Right lobe of liver (tissue), 4 donors: ENCODE results near the gene MEGF10.
"Not testable (repeated sequence)": the region's sequence is repeated elsewhere in the genome, so short reads cannot be mapped to it uniquely, and the experiment has no call there.

ENCODE experiments used
- CTCF ChIP-seq, 4 donors: fragments of 200-600 bp in 3 of 4; fragments of 450-650 bp in 1 of 4; IDR thresholded peaks; one replicate each; pipeline versions ENCODE4 v1.5.1 to v1.8.0; 2016 to 2022; ENCODE audit warnings: antibody characterized with exemption in 4 of 4, mild to moderate bottlenecking in 2 of 4
- POLR2A ChIP-seq: fragments of 450-650 bp; IDR thresholded peaks from one replicate; pipeline ENCODE4 v1.6.1; 2017; ENCODE audit warnings: antibody characterized with exemption, mild to moderate bottlenecking
- donor health status: DM: no; HTN: no; CAD: no.
- donor health status: DM: no; HTN: no; CAD: no.
- donor health status: DM: no; HTN: yes; CAD: no.

DNA sequence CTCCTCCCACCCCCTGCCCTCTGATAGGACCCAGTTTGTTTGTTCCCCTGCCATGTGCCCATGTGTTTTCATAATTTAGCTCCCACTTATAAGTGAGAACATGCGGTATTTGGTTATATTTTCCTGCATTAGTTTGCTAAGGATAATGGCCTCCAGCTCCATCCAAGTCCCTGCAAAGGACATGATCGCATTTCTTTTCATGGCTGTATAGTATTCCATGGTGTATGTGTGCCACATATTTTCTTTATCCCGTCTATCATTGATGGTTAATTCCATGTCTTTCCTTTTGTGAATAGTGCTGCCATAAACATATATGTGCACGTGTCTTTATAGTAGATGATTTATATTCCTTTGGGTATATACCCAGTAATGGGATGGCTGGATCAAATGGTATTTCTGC is 19.9 kb upstream of the MEGF10 start:
- TF ChIP-seq CTCF (IDR thresholded peaks at IDR 0.05); POLR2A: not testable (repeated sequence)
